Breast epithelium (tissue), 4 donors: Measurements from ENCODE around the gene YPEL5. TPM values are rescaled to one million over a fixed set of nuclear protein-coding genes. Genes with fewer than 3 reads are reported as not detected.

Experiments used
- DNase-seq, 2 donors: peaks; one replicate each; pipeline ENCODE4 v3.0.0-alpha.2; 2019; ENCODE audit warnings: low spot score in 2 of 2
- H3K27ac ChIP-seq, 2 donors: fragments of 200-600 bp; sonication (generic) in 1 of 2; one replicate each; pipeline ENCODE4 v1.5.1; 2016 to 2019; ENCODE audit warnings: mild to moderate bottlenecking in 1 of 2
- H3K27me3 ChIP-seq, 2 donors: fragments of 200-600 bp; sonication (generic) in 1 of 2; one replicate each; pipeline versions ENCODE4 v1.5.1 to v1.6.0; 2017 to 2019; ENCODE audit warnings: control low read depth in 1 of 2, mild to moderate bottlenecking in 1 of 2
- H3K36me3 ChIP-seq: fragments of 200-600 bp; one replicate; pipeline ENCODE4 v1.5.1; 2019
- H3K4me1 ChIP-seq, 2 donors: fragments of 200-600 bp; sonication (generic); one replicate each; pipeline ENCODE4 v1.5.1; 2016 to 2019; ENCODE audit warnings: control low read depth in 1 of 2
- H3K4me3 ChIP-seq, 3 donors: fragments of 200-600 bp; sonication (generic); 1 replicate in 2 of 3; 2 replicates in 1 of 3; pipeline ENCODE4 v1.5.1; 2016 to 2019; ENCODE audit warnings: mild to moderate bottlenecking in 3 of 3, moderate library complexity in 2 of 3
- H3K9me3 ChIP-seq, 2 donors: fragments of 200-600 bp; sonication (generic) in 1 of 2; one replicate each; pipeline ENCODE4 v1.5.1; 2016 to 2019; ENCODE audit warnings: control low read depth in 1 of 2
- CTCF ChIP-seq, 3 donors: fragments of 450-650 bp; IDR thresholded peaks; one replicate each; pipeline ENCODE4 v1.5.1; 2016 to 2017; ENCODE audit warnings: antibody characterized with exemption in 3 of 3, mild to moderate bottlenecking in 3 of 3, moderate library complexity in 3 of 3
- POLR2A ChIP-seq: fragments of 450-650 bp; IDR thresholded peaks from one replicate; pipeline ENCODE4 v1.6.1; 2016; ENCODE audit warnings: antibody characterized with exemption, mild to moderate bottlenecking, moderate library complexity
- POLR2AphosphoS5 ChIP-seq, 3 donors: sonication (generic); formaldehyde crosslinking; IDR thresholded peaks; one replicate each; pipeline ENCODE4 v1.6.1; 2017; ENCODE audit warnings: antibody characterized with exemption in 3 of 3
- intact Hi-C: fragments of 100-400 bp; cut with DNase I; formaldehyde crosslinking; loops from one replicate; pipeline ENCODE4 v1.15.1; 2023; ENCODE audit warnings: low total_unique reads
- total RNA-seq, 3 donors: library from RNA; depleted of rRNA; stranded (reverse); fragments of >200 nt; gene quantifications; one replicate each; pipeline ENCODE4 v1.1.0, GENCODE V29; 2016

YPEL5 gene
- total RNA-seq, 3 donors from 2014 or later: 90.8 to 161 (median 104) TPM

GRCh38 chr2:30188292-30188691 lies 41.5 kb downstream of the YPEL5 start:
- no peaks in the 10 kb centered on the region for H3K36me3 ChIP-seq
- DNase-seq: no peak
- no peak overlapping the region for H3K27ac ChIP-seq
- H3K9me3 ChIP-seq: no peaks in the 10 kb centered on the region
- intact Hi-C loops: no loop called here
- H3K4me3 ChIP-seq: no peak overlapping the region
- no peaks in the 10 kb centered on the region for H3K4me1 ChIP-seq
- TF ChIP-seq POLR2AphosphoS5 (IDR thresholded peaks at IDR 0.05) (no peak), POLR2A (no peak), CTCF (IDR thresholded peaks at IDR 0.05) (no peak)
- no peaks in the 10 kb centered on the region for H3K27me3 ChIP-seq

GRCh38 chr2:30190637-30191036 lies 43.8 kb downstream of the YPEL5 start:
- DNase-seq: no peak
- TF ChIP-seq POLR2A (no peak), CTCF (IDR thresholded peaks at IDR 0.05) (no peak), POLR2AphosphoS5 (IDR thresholded peaks at IDR 0.05) (no peak)
- H3K27ac ChIP-seq: no peak overlapping the region
- H3K9me3 ChIP-seq: no peaks in the 10 kb centered on the region
- no peaks in the 10 kb centered on the region for H3K36me3 ChIP-seq
- H3K4me3 ChIP-seq: no peak overlapping the region
- no peaks in the 10 kb centered on the region for H3K27me3 ChIP-seq
- intact Hi-C loops: no loop called here
- no peaks in the 10 kb centered on the region for H3K4me1 ChIP-seq

GRCh38 chr2:30191107-30191506 lies 44.3 kb downstream of the YPEL5 start:
- TF ChIP-seq CTCF (IDR thresholded peaks at IDR 0.05): no peak
- TF ChIP-seq POLR2AphosphoS5 (IDR thresholded peaks at IDR 0.05): no peak
- no peak for TF ChIP-seq POLR2A
- no peaks in the 10 kb centered on the region for H3K4me1 ChIP-seq
- H3K36me3 ChIP-seq: no peaks in the 10 kb centered on the region
- intact Hi-C loops: no loop called here
- DNase-seq: no peak
- no peak overlapping the region for H3K27ac ChIP-seq
- H3K27me3 ChIP-seq: no peaks in the 10 kb centered on the region
- no peaks in the 10 kb centered on the region for H3K9me3 ChIP-seq
- H3K4me3 ChIP-seq: no peak overlapping the region

- no peak for TF ChIP-seq CTCF (IDR thresholded peaks at IDR 0.05)
- TF ChIP-seq POLR2A: no peak
- no peak for TF ChIP-seq POLR2AphosphoS5 (IDR thresholded peaks at IDR 0.05)
Observed at GRCh38 chr2:30191819-30192271, 45.0 kb downstream of the YPEL5 start.

GRCh38 chr2:30192314-30192713 lies 45.5 kb downstream of the YPEL5 start:
- Histone ChIP-seq H3K36me3 (no peaks in the 10 kb centered on the region), H3K27me3 (no peaks in the 10 kb centered on the region), H3K27ac (no peak overlapping the region), H3K4me3 (no peak overlapping the region), H3K9me3 (no peaks in the 10 kb centered on the region), H3K4me1 (no peaks in the 10 kb centered on the region)
- DNase-seq: no peak
- intact Hi-C loops: no loop called here
- TF ChIP-seq POLR2A: no peak
- TF ChIP-seq CTCF (IDR thresholded peaks at IDR 0.05): no peak
- TF ChIP-seq POLR2AphosphoS5 (IDR thresholded peaks at IDR 0.05): no peak

More at GRCh38 chr2:30191819-30192271, 45.0 kb downstream of the YPEL5 start:
- Histone ChIP-seq H3K36me3 (no peaks in the 10 kb centered on the region), H3K27me3 (no peaks in the 10 kb centered on the region), H3K4me3 (no peak overlapping the region), H3K9me3 (no peaks in the 10 kb centered on the region), H3K27ac (no peak overlapping the region), H3K4me1 (no peaks in the 10 kb centered on the region)
- intact Hi-C loops: no loop called here
- no peak for DNase-seq
